ENCODE measurements around the gene MAP7D3. TPM values are rescaled to one million over a fixed set of nuclear protein-coding genes. Genes with fewer than 3 reads are reported as not detected.
"Not testable (repeated sequence)": the region's sequence is repeated elsewhere in the genome, so short reads cannot be mapped to it uniquely, and the experiment has no call there.

The MAP7D3 gene, protein sequence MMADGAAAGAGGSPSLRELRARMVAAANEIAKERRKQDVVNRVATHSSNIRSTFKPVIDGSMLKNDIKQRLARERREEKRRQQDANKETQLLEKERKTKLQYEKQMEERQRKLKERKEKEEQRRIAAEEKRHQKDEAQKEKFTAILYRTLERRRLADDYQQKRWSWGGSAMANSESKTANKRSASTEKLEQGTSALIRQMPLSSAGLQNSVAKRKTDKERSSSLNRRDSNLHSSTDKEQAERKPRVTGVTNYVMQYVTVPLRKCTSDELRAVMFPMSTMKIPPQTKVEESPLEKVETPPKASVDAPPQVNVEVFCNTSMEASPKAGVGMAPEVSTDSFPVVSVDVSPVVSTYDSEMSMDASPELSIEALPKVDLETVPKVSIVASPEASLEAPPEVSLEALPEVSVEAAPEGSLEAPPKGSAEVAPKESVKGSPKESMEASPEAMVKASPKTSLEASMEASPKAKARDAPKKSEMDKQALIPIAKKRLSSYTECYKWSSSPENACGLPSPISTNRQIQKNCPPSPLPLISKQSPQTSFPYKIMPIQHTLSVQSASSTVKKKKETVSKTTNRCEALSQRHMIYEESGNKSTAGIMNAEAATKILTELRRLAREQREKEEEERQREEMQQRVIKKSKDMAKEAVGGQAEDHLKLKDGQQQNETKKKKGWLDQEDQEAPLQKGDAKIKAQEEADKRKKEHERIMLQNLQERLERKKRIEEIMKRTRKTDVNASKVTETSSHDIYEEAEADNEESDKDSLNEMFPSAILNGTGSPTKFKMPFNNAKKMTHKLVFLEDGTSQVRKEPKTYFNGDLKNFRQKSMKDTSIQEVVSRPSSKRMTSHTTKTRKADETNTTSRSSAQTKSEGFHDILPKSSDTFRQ
- total RNA-seq (2014; rRNA removed; shearing (Covaris generic)): 9.2 and 11.1 TPM in 2 replicates

DNA sequence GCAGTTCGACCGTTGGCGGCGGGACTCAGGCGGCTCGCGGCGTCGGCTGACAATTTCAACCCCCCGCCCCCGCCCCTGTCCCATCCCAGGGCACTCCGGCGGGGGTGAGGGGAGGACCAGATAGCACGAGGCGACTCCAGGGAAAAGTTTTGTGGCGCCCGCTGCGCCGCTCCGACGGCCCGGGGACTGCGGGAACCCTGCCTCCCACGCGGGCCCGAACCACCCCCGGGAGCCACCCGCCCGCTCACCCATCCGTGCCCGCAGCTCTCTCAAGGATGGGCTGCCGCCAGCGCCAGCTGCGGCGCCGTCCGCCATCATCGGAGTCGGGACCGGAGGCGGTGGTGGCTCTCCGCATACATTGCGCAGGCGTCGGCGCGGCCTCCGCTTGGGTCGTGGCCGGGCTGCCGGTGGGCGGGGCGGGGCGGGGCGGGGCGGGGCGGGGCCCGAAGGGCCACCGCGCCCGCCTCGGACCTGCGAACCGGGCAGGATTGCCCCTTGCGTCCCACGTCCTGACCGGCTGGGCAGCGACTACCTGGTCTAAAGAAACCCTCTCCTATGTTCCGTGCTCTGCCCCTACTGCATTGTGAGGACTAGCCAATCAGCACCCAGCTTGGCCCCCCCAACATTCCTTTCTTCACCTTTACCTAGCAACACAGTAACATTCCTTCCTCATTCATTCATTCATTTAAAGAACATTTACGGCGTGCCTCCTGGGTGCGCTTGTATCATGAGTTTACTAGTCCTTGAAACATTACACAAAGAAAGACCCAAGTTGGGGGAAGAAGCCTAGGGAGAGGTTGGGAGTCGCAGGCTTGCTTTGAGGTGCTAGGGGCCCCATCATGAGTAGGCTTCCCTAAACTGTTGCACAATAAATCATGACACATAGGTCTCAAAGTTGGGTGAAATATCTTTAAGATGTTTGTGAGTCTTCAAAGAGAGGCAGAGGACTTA lies at the start of gene MAP7D3:
TSS of gene MAP7D3 (minus strand) at position 360 of the 951 bp plus-strand sequence. CDS start at position 318, 42 bp downstream.
- DNase-seq (ENCODE audit: low read depth): peak; percentile 49

DNA sequence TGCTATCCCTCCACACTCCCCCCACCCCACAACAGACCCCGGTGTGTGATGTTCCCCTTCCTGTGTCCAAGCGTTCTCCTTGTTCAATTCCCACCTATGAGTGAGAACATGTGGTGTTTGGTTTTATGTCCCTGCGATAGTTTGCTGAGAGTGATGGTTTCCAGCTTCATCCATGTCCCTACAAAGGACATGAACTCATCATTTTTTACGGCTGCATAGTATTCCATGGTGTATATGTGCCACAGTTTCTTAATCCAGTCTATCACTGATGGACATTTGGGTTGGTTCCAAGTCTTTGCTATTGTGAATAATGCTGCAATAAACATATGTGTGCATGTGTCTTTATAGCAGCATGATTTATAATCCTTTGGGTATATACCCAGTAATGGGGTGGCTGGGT lies 49.5 kb upstream of the MAP7D3 start, which contains the start of gene ADGRG4:
TSS of gene ADGRG4 (plus strand) at position 243 of the 400 bp plus-strand sequence. CDS start 7,815 bp downstream, outside the sequence.
- DNase-seq (ENCODE audit: low read depth): not testable (repeated sequence)

DNA sequence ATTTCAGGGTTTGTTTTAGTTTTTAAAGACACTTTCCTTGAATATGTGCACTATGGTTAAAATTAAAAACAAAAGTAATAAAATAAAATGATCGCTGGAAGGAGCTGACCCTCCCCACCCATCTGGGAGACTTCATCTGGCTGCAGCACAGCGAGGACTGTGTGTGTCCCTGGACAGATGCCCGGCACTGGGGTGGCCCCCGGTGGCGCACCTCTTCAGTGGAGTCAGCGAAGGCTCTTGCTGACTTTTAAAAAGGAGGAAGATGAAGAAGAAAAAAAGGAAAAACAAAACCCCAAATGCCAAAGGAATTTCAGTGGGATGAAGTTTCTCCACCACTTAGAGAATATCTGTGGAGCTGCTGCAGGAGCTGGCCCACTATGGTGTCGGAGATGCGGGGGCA lies 44.2 kb upstream of the MAP7D3 start:
- no peak for DNase-seq (ENCODE audit: low read depth)

DNA sequence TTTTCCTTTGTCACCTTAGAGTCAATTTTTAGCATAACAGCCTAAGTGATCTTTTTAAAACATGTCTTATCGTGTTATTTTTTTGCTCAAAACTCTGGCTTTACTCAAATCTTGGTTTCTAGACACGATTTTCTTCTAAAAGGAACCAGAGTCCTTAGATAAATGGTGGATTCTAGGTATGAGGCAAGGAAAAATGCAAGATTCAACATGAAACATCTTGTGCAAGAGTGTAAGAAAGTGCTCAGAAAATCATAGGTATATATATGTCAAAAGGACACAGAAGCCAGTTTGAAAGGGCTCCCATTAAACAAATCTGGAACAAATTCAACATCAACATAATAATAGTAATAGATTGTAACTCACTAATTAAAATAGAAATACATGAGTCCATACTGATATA lies 41.5 kb upstream of the MAP7D3 start:
- DNase-seq (ENCODE audit: low read depth): no peak

DNA sequence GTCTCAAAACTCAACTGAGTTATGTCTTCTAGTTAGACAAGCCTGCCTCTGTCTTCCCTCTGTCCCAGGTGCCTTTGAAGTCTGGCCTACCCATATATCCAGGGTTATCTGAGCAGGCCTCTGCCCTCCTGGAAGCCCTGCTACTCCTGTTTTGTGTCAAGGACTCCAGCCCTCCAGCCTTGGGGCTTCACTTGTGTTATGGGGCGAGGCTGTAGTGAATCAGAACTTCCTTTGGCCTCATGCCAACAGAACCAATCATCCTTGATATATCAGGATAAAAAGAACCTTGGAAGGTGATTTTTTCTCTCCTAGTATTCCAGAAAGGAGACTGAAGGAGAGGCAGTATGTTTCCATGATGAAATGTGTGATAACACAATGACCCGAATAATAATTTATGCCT lies 40.6 kb upstream of the MAP7D3 start:
- no peak for DNase-seq (ENCODE audit: low read depth)

DNA sequence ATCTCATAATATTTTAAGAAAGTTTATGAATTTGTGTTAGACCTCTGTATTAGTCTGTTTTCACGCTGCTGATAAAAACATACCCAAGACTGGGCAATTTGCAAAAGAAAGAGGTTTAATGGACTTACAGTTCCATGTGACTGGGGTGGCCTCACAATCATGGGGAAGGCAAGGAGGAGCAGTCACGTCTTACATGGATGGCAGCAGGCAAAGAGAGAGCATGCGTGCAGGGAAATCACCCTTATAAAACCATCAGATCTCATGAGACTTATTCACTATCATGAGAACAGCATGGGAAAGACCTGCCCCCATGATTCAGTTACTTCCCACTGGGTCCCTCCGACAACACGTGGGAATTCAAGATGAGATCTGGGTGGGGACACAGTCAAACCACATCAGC lies 35.2 kb upstream of the MAP7D3 start:
- not testable (repeated sequence) for DNase-seq (ENCODE audit: low read depth)

DNA sequence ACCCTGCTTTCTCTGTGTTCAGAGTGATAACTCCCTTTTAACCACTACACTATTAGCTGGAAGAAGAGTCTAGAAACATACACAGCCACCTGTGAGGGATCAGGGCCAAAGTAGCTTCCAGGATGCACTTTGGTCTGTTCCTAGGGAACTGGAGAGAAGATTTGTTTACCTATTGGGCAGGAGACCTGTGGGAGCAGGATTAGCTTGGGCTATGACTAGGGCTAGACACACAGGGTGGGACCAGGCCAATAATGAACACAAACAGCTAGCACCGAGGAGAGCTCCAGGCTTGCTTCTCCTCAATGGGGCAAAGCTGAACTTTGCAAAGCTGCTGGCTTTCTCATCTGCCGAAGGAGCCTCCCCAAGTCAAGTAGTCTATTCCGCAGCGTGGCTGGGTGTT lies 24.4 kb upstream of the MAP7D3 start:
- no peak for DNase-seq (ENCODE audit: low read depth)

DNA sequence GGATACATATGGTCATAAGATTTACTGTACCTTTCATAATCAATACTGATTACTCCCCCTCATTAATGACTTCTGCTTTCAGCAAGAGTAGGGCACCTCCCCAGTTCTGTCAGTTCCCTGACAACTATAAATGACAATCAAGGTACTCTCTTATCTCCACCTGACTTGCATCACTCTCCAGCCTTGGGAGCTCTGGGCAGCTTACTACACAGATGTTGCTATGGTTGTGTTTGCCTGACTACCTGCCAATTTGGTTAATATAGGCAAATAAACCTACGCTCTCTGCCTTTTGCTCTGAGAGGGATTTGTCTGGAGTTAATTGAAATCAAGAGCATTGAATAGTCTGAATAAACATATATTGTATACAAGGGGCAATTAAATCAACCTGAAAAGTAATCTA lies 22.8 kb upstream of the MAP7D3 start:
- no peak for DNase-seq (ENCODE audit: low read depth)

DNA sequence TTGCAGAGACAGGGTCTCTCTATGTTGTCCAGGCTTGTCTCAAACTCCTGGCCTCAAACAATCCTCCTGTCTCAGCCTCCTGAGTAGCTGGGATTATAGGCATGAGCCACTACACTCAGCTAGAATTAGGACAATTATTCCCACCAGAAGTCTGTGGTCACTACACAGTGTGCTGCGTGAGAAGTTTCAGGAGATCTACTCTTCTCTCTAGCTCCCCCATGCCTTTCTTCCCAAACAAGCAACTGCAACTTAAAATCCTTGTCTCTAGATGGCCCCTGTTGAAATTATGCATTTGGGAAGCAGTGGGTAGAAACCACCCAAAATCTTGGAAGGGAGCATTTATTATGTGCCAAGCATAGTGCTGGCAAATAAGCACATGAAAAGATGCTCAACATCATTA lies 21.1 kb upstream of the MAP7D3 start:
- no peak for DNase-seq (ENCODE audit: low read depth)

DNA sequence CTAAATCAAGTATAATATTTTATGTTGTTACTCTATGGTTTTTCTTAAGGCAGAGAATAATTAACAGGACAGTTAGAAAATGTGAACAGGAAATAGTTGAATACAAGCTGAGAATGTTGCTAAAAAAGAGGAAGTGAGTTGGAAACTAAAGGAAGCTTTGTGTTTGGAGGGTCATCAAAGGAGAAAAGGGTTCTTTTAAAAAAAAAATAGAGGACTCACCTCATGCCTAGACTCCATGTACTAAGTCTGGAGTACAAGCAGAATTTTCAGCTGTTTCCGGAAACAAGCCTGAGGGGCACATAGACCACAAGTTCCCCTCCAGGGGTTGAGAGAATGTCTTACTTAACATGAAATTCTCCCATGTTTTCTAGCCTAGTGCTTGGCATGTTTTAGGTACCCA lies 20.1 kb upstream of the MAP7D3 start:
- no peak for DNase-seq (ENCODE audit: low read depth)

DNA sequence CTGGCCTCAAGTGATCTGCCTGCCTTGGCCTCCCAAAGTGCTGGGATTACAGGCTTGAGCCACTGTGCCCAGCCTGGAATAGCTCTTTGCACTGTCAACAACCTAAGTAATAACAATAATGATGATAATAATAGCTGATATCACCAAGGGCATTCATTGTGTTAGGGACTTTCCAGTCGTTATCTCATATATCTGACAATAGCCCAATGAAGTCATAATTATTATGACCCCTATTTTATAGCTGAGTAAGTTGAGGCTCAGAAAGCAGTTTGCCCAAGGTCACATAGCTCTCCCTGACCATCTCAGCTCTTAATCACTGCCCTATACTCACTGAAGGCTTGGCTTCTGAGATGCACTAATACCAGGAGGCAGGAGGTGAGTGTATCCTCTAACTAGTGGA lies 18.7 kb upstream of the MAP7D3 start:
- no peak for DNase-seq (ENCODE audit: low read depth)

DNA sequence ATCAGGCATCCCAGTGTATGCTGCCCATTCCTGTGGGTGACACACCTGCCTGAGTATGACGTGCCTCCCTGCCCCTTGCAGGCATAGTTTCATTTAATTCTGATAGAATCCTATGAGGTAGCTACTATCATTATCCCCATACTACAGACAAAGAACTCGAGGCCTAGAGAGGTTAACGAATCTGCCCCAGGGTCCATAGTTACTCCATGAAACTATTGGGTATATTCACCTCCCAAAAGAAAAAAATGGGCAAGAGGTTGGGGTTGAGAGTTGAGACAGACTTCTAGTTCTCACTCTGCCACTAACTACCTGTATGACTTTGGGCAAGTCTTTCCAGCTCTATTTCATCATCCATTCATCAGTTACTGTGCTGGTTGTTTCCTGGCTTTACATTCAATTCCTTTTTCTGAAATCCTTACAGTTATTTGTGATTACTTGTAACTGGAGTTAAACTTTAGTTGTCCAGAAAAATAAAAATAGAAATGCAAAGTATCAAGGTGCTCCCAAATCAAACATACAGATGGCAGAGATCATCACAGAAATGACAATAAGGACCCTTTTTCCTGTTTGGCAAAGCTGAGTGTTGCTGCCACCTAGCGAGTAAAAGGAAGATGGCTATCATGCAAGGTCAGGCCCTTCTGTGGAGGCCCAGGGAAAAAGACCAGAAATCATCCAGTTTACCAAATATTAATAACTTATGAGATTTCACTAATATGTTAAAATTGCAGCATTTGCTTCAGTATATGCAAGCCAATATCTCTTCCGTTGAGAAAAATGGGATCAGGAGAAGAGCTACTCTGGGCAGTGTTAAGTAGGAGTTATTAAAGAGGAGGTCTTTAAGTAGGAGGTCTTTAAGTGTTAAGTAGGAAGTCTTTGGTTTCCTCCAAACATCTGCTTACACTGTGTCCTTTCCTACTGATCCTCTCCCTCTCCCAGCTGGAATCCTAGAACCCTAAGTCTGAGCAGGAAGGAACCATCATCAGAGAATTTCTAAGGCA lies 17.1 kb upstream of the MAP7D3 start:
- peak; percentile 24 for DNase-seq (ENCODE audit: low read depth)

DNA sequence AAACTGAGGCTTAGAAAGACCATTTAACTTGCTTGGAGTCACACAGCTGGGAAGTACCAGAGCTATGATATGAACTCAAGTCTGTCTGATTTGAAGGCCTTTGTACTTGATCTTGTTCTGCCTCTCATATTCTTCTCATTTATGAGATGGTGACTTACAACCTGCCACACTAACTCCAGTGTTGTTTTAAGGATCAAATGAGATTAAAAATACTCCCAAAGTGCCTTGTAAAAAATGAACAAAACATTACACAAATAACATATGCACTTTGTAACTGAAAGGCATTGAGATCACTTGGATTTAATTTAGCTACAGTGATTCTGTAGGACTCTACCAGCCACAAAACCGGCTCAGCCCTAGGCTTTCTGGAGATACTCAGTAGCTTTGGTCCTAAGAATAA lies 15.6 kb upstream of the MAP7D3 start:
- no peak for DNase-seq (ENCODE audit: low read depth)

DNA sequence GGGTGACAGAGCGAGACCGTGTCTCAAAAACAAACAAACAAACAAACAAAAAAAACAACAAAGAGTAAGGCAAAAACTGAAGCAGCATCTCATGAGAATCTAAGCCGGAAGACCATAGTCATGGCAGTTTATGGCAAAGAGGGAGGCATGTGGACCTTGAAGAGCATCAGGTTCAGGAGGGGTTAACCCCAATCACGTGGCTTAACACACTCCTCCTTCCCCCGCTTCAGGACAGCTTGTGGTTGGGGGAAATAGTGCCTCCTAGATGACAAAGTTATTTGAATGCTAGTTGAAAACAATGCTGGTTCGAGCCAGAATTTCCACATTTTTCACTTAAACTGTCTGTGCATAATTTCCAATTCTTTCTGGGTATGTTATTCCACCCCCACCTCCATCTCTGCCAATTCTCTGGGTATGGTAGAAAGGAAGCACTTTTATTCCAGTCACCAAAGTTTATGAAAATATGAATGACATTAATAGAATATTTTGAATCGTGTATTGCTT lies 11.7 kb upstream of the MAP7D3 start:
- DNase-seq (ENCODE audit: low read depth): no peak

DNA sequence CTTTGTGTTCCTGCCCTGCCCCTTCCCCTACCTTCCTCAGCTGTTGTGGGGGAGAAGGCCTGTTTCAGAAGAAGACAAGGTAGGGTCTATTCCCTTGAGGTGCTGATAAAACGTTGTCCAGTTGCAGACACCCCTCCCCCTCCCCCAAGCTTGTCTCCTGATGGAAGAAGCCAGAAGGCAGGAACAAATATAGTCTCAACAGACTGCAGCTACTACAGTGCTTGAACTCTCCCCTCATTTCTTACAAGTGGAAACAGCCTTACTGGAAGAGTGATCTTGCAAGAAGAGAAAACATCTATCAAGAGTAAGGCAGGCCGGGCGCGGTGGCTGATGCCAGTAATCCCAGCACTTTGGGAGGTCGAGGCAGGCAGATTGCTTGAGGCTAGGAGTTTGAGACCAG lies 11.0 kb upstream of the MAP7D3 start:
- no peak for DNase-seq (ENCODE audit: low read depth)

DNA sequence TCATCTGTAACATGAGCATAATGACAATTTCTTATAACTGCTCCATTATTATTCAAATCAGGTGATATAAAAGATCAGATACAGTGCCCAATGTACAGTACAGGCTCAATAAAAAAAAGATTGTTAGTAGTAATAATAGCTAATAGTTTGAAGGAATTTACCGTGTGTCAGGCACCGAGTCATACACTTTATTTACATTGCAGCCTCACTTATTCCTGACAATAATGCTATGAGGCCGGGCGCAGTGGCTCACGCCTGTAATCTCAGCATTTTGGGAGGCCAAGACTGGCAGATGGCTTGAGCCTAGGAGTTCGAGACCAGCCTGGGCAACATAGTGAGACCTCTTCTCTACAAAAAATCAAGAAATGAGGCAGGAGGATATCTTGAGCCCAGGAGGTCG lies 10.1 kb upstream of the MAP7D3 start:
- no peak for DNase-seq (ENCODE audit: low read depth)

DNA sequence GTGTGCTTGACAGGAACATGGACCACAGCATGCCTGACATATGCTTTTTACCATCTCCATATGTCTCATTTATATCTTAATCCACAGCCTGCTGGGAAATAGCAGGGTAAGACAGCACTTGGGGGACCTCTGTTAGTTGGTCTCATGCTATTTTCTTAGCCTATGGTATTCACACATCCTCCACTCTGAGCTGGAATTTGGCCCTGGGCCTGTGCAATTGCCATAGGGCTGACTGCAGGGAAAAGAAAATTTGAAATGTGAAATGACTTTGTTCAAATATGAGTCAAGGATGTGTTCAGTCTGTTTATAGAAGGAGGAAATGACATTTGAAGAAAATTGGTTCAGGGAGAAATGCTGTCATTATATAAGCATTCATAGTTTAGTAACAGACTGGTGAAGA lies 9.6 kb upstream of the MAP7D3 start:
- no peak for DNase-seq (ENCODE audit: low read depth)

DNA sequence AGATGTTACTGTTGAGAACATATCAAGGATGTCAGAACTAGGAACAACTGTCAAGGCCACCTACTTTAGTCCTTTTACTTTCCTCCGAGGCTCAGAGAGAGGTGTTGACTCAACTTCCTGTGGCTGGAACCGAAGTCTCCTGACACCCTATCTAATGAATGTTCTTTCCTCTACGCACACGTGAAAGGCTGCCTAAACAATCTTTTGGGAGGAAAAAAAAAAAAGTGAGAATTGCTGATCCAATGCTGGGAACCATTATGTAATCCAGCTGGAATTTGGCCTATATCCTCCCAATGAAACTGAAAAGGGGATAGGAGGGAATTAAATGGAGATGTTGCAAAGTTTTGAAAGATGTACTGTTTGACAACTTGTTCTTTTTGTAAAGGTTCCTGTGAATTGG lies 8.3 kb upstream of the MAP7D3 start:
- DNase-seq (ENCODE audit: low read depth): peak; percentile 29

DNA sequence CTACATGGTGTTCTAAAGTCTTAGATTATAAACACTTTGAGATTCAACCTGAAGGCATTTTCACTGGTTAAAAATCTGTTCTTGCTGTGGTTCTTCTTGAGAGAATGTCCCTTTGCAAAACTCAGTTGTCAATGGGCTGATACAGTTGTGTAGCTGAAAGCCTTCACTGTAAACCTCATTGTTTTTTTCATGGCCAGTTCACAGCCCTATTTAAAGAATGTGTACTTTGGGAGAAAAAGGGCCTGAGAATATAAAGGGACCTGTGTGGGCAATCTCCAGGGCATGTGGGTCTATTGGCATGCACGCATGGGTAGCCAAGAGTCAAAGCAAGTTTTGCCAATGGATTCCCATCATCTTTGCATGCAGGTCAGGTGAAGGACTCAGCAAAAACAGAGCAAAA lies 7.8 kb upstream of the MAP7D3 start:
- no peak for DNase-seq (ENCODE audit: low read depth)

DNA sequence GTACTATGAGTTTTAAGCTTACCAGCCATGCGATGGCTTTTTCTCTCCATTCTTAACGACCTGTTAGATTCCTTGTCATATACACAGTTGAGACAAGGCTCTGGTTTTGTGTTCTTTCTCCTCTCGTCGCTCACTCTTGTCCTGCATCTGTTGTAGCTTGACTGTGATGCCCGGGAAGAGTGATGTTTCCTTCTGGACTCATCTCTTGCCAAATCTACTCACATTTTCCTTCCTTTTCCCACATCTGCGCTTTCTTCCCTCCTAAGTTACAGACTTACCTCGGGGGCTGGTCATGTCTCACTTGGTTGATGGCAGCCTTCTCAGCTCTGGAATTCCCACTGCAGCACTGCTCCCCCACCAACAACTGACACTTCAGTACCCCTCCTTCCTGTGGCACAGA lies 4.8 kb upstream of the MAP7D3 start:
- no peak for DNase-seq (ENCODE audit: low read depth)
